ENCODE data around the gene KCNK10.

GRCh38 chr14:88255196-88255595, 67.9 kb downstream of the KCNK10 start:
- TF ChIP-seq, protein P1, sequence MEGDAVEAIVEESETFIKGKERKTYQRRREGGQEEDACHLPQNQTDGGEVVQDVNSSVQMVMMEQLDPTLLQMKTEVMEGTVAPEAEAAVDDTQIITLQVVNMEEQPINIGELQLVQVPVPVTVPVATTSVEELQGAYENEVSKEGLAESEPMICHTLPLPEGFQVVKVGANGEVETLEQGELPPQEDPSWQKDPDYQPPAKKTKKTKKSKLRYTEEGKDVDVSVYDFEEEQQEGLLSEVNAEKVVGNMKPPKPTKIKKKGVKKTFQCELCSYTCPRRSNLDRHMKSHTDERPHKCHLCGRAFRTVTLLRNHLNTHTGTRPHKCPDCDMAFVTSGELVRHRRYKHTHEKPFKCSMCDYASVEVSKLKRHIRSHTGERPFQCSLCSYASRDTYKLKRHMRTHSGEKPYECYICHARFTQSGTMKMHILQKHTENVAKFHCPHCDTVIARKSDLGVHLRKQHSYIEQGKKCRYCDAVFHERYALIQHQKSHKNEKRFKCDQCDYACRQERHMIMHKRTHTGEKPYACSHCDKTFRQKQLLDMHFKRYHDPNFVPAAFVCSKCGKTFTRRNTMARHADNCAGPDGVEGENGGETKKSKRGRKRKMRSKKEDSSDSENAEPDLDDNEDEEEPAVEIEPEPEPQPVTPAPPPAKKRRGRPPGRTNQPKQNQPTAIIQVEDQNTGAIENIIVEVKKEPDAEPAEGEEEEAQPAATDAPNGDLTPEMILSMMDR (IDR thresholded peaks at IDR 0.05 in 4 of 5, conservative IDR thresholded peaks at IDR 0.05 in 1 of 5): no peak
- no peak for TF ChIP-seq POLR2A (IDR thresholded peaks at IDR 0.05)

Measured in gastrocnemius medialis (tissue), 4 donors.